Activated CD8-positive, alpha-beta T cell treated with anti-CD3 and anti-CD28 coated beads for 36 hours (primary cell): Measurements from ENCODE around the gene MBD3L2B. TPM values are rescaled to one million over a fixed set of nuclear protein-coding genes. Genes with fewer than 3 reads are reported as not detected.
"Not testable (repeated sequence)": the region's sequence is repeated elsewhere in the genome, so short reads cannot be mapped to it uniquely, and the experiment has no call there.

Source experiments
- ATAC-seq: fragments of 200-7000 bp; cut with Tn5 transposase; one replicate; pipeline ENCODE4 v1.10.0; 2021; ENCODE audit warnings: mild to moderate bottlenecking, moderate library complexity
- CTCF ChIA-PET: fragments of 350-600 bp; sonication (Branson Sonifier 250); formaldehyde crosslinking; loops from one replicate; lab custom pipeline; 2021; ENCODE audit warnings: antibody characterized with exemption; lab: Charles Lee
- POLR2A ChIA-PET: fragments of 350-600 bp; sonication (Branson Sonifier 250); formaldehyde crosslinking; loops from one replicate; lab custom pipeline; 2021; ENCODE audit warnings: antibody characterized with exemption; lab: Charles Lee
- DNase-seq: peaks from one replicate; pipeline ENCODE4 v3.0.0-alpha.2; 2020
- H3K27ac Mint-ChIP-seq: one replicate; pipeline ENCODE4 v1.8.0; 2021; ENCODE audit warnings: mild to moderate bottlenecking, mixed read lengths
- H3K27me3 Mint-ChIP-seq: one replicate; pipeline ENCODE4 v1.8.0; 2021; ENCODE audit warnings: mixed read lengths
- H3K36me3 Mint-ChIP-seq: one replicate; pipeline ENCODE4 v1.8.0; 2021; ENCODE audit warnings: low read depth, mixed read lengths
- H3K4me1 Mint-ChIP-seq: one replicate; pipeline ENCODE4 v1.8.0; 2021; ENCODE audit warnings: low read depth, mixed read lengths
- H3K4me3 Mint-ChIP-seq: one replicate; pipeline ENCODE4 v1.8.0; 2021; ENCODE audit warnings: mild to moderate bottlenecking, moderate library complexity, mixed read lengths
- H3K9me3 Mint-ChIP-seq: one replicate; pipeline ENCODE4 v1.8.0; 2021; ENCODE audit warnings: mixed read lengths
- intact Hi-C: fragments of 100-400 bp; cut with micrococcal nuclease; formaldehyde crosslinking; loops from one replicate; pipeline ENCODE4 v1.10.0; 2022
- total RNA-seq, 2 experiments: library from RNA; stranded (reverse); gene quantifications; one replicate each; pipeline ENCODE4 v1.2.3, GENCODE V29; 2021
- TF ChIP-seq, protein P1 (sequence below): fragments of 200-600 bp; IDR thresholded peaks from one replicate; pipeline ENCODE4 v1.8.0; 2022; ENCODE audit warnings: antibody characterized with exemption, mild to moderate bottlenecking

MBD3L2B gene
- not detected for total RNA-seq

- POLR2A ChIA-PET, H3K4me1 Mint-ChIP-seq, H3K36me3 Mint-ChIP-seq, ATAC-seq, H3K27me3 Mint-ChIP-seq, intact Hi-C loops, CTCF ChIA-PET, H3K9me3 Mint-ChIP-seq, H3K4me3 Mint-ChIP-seq, DNase-seq, H3K27ac Mint-ChIP-seq: not testable (repeated sequence)
These were observed at the start of gene MBD3L2B for GRCh38 chr19:7021331-7021730. TSS of gene MBD3L2B (minus strand) at chr19:7021431. CDS start at chr19:7021397, 34 bp downstream.

GRCh38 chr19:7069904-7070226 lies 48.6 kb upstream of the MBD3L2B start:
- H3K36me3 Mint-ChIP-seq = peaks cover 36% of the 10 kb centered on the region
- H3K4me1 Mint-ChIP-seq = peaks cover 19% of the 10 kb centered on the region
- H3K9me3 Mint-ChIP-seq = peaks cover 4% of the 10 kb centered on the region
- TF ChIP-seq, protein P1, sequence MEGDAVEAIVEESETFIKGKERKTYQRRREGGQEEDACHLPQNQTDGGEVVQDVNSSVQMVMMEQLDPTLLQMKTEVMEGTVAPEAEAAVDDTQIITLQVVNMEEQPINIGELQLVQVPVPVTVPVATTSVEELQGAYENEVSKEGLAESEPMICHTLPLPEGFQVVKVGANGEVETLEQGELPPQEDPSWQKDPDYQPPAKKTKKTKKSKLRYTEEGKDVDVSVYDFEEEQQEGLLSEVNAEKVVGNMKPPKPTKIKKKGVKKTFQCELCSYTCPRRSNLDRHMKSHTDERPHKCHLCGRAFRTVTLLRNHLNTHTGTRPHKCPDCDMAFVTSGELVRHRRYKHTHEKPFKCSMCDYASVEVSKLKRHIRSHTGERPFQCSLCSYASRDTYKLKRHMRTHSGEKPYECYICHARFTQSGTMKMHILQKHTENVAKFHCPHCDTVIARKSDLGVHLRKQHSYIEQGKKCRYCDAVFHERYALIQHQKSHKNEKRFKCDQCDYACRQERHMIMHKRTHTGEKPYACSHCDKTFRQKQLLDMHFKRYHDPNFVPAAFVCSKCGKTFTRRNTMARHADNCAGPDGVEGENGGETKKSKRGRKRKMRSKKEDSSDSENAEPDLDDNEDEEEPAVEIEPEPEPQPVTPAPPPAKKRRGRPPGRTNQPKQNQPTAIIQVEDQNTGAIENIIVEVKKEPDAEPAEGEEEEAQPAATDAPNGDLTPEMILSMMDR = no peak
- ATAC-seq = peak; percentile 10
- POLR2A ChIA-PET = interaction anchor here (0.9 to 3.7 kb wide), 5 partner anchors 11 to 180 kb away, joined by 3 to 14 read pairs (median 4); no protein-coding TSS in a partner anchor
- no peaks in the 10 kb centered on the region for H3K27me3 Mint-ChIP-seq
- H3K4me3 Mint-ChIP-seq = peak overlapping the region; percentile 89
- DNase-seq = no peak
- H3K27ac Mint-ChIP-seq = peak overlapping the region; percentile 77
- CTCF ChIA-PET = interaction anchor here (1.1 to 1.6 kb wide), 3 partner anchors 12 to 286 kb away, joined by 3 to 4 read pairs (median 3); no protein-coding TSS in a partner anchor
- intact Hi-C loops = no loop called here

GRCh38 chr19:7069042-7069903 lies 48.0 kb upstream of the MBD3L2B start, which contains the start of gene ZNF557:
TSS of gene ZNF557 (plus strand) at chr19:7069703. CDS start at chr19:7075075, 5,372 bp downstream.
- peak within 1 kb of the TSS; percentile 77 for H3K27ac Mint-ChIP-seq
- ChIA-PET POLR2A (interaction anchor here (0.9 to 3.7 kb wide), 8 partner anchors 12 to 427 kb away, joined by 3 to 14 read pairs (median 3); no protein-coding TSS in a partner anchor), CTCF (interaction anchor here (0.6 to 1.6 kb wide), 6 partner anchors 12 to 452 kb away, joined by 3 to 4 read pairs (median 3); no protein-coding TSS in a partner anchor)
- no peaks in the 10 kb centered on the region for H3K27me3 Mint-ChIP-seq
- ATAC-seq (peak; percentile 98), DNase-seq (peak; percentile 100)
- peaks cover 31% of the 10 kb centered on the region for H3K36me3 Mint-ChIP-seq
- TF ChIP-seq, protein P1 = no peak
- H3K4me1 Mint-ChIP-seq = peaks cover 16% of the 10 kb centered on the region
- peak within 1 kb of the TSS; percentile 89 for H3K4me3 Mint-ChIP-seq
- H3K9me3 Mint-ChIP-seq = peaks cover 2% of the 10 kb centered on the region
- intact Hi-C loops = no loop called here

DNA sequence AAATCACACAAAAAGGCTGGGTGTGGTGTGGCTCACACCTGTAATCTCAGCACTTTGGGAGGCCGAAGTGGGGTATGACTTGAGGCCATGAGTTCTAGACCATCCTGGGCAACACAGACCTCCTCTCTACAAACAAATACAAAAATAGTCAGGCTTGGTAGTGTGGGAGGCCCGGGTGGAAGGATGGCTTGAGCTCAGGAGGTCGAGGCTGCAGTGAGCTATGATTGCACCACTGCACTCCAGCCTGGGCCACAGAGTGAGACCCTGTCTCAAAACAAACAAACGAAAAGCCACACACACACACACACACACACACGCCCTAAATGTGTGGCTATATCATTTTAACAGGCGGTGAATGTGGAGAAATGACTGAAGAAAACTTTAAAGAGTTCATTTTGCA lies 47.4 kb upstream of the MBD3L2B start:
- ChIA-PET CTCF (interaction anchor here (0.7 to 1.6 kb wide), 3 partner anchors 23 to 34 kb away, joined by 3 to 4 read pairs (median 4); no protein-coding TSS in a partner anchor), POLR2A (interaction anchor here (1.0 to 3.7 kb wide), 5 partner anchors 13 to 427 kb away, joined by 3 to 14 read pairs (median 3); no protein-coding TSS in a partner anchor)
- Mint-ChIP-seq H3K9me3 (no peaks in the 10 kb centered on the region), H3K4me3 (peak overlapping the region; percentile 89), H3K4me1 (peaks cover 16% of the 10 kb centered on the region), H3K27ac (peak overlapping the region; percentile 77), H3K27me3 (no peaks in the 10 kb centered on the region), H3K36me3 (peaks cover 25% of the 10 kb centered on the region)
- ATAC-seq = no peak
- TF ChIP-seq, protein P1 = no peak
- intact Hi-C loops = no loop called here
- no peak for DNase-seq

DNA sequence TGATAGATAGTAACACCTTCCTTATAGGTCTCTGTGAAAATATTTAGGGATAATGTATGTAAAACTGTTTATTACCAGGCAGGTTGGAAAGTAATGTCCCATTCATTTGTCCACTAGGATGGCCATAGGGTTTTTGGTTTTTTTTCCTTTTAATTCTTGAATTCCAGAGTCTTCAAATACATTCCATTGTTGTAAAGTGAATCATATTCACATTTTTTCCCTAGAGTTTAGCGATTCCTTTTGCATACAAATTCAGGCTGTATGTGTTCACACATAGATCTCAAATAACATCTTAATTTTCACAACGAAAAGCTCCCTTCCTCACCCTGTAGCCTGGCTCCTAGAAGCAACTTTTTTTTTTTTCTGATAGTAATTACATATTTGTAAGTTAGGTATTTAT lies 46.5 kb upstream of the MBD3L2B start:
- intact Hi-C loops = no loop called here
- POLR2A ChIA-PET = interaction anchor here (0.5 to 3.7 kb wide), 2 partner anchors 14 to 585 kb away, joined by 5 to 14 read pairs; no protein-coding TSS in a partner anchor
- H3K4me3 Mint-ChIP-seq = no peak overlapping the region

GRCh38 chr19:7067122-7067521 lies 45.9 kb upstream of the MBD3L2B start:
- H3K36me3 Mint-ChIP-seq = peaks cover 15% of the 10 kb centered on the region
- POLR2A ChIA-PET, intact Hi-C loops, CTCF ChIA-PET, H3K4me3 Mint-ChIP-seq, H3K27ac Mint-ChIP-seq, H3K27me3 Mint-ChIP-seq, ATAC-seq, H3K9me3 Mint-ChIP-seq: not testable (repeated sequence)
- DNase-seq = peak; percentile 40
- H3K4me1 Mint-ChIP-seq = peaks cover 11% of the 10 kb centered on the region

More for the DNA sequence above, 46.5 kb upstream of the MBD3L2B start:
- ATAC-seq (no peak), DNase-seq (no peak)
- H3K4me1 Mint-ChIP-seq = peaks cover 16% of the 10 kb centered on the region
- CTCF ChIA-PET = interaction anchor here (0.7 to 1.4 kb wide), 2 partner anchors 32 to 99 kb away, joined by 4 to 5 read pairs; no protein-coding TSS in a partner anchor
- no peaks in the 10 kb centered on the region for H3K27me3 Mint-ChIP-seq
- TF ChIP-seq, protein P1 = no peak
- peaks cover 20% of the 10 kb centered on the region for H3K36me3 Mint-ChIP-seq
- H3K27ac Mint-ChIP-seq = no peak overlapping the region
- no peaks in the 10 kb centered on the region for H3K9me3 Mint-ChIP-seq
